Tibial nerve (tissue), 4 donors: Measurements from ENCODE around the gene INTS6L. TPM values are rescaled to one million over a fixed set of nuclear protein-coding genes. Genes with fewer than 3 reads are reported as not detected.
A peak's percentile ranks its signal among the peaks of the same experiment; 100 is the strongest.
"Not testable (repeated sequence)": the region's sequence is repeated elsewhere in the genome, so short reads cannot be mapped to it uniquely, and the experiment has no call there.

ENCODE experiments used
- DNase-seq, 2 donors: peaks; one replicate each; pipeline ENCODE4 v3.0.0-alpha.2; 2019; ENCODE audit warnings: low spot score in 2 of 2
- H3K27ac ChIP-seq, 4 donors: fragments of 200-600 bp; sonication (generic) in 3 of 4; one replicate each; pipeline ENCODE4 v1.5.1; 2017 to 2019; ENCODE audit warnings: mild to moderate bottlenecking in 1 of 4
- H3K27me3 ChIP-seq, 2 donors: fragments of 200-600 bp; sonication (generic) in 1 of 2; one replicate each; pipeline versions ENCODE4 v1.5.1 to v1.6.0; 2017 to 2019
- H3K36me3 ChIP-seq, 3 donors: fragments of 200-600 bp; sonication (generic); one replicate each; pipeline ENCODE4 v1.5.1; 2018 to 2019
- H3K4me1 ChIP-seq, 4 donors: fragments of 200-600 bp; sonication (generic) in 3 of 4; one replicate each; pipeline ENCODE4 v1.5.1; 2017 to 2019
- H3K4me3 ChIP-seq, 4 donors: fragments of 200-600 bp; sonication (generic) in 3 of 4; one replicate each; pipeline ENCODE4 v1.5.1; 2017 to 2019; ENCODE audit warnings: mild to moderate bottlenecking in 1 of 4, moderate library complexity in 1 of 4
- H3K9me3 ChIP-seq, 4 donors: fragments of 200-600 bp; sonication (generic) in 3 of 4; one replicate each; pipeline ENCODE4 v1.5.1; 2017 to 2019
- EP300 ChIP-seq, 2 donors: sonication (generic); formaldehyde crosslinking; IDR thresholded peaks; one replicate each; pipeline ENCODE4 v1.6.1; 2017; ENCODE audit warnings: antibody characterized with exemption in 2 of 2, mild to moderate bottlenecking in 1 of 2
- POLR2A ChIP-seq, 2 donors: fragments of 450-650 bp; IDR thresholded peaks; one replicate each; pipeline ENCODE4 v1.6.1; 2017; ENCODE audit warnings: antibody characterized with exemption in 2 of 2, mild to moderate bottlenecking in 2 of 2, moderate library complexity in 2 of 2
- WGBS, 2 donors: methylation state at CpG; one replicate each; pipeline ENCODE4 v1.1.5; 2018; 5-methylcytosine and 5-hydroxymethylcytosine counted together
- total RNA-seq, 4 donors: library from RNA; depleted of rRNA; stranded (reverse); fragments of >200 nt; gene quantifications; one replicate each; pipeline ENCODE4 v1.1.0, GENCODE V29; 2016
- TF ChIP-seq, protein P1 (sequence below), 5 experiments: fragments of 200-600 bp in 3 of 5; fragments of 450-650 bp in 2 of 5; sonication (generic) in 3 of 5; IDR thresholded peaks; one replicate each; pipeline ENCODE4 v1.5.1; 2016 to 2019; ENCODE audit warnings: antibody characterized with exemption in 5 of 5, mild to moderate bottlenecking in 3 of 5, moderate library complexity in 2 of 5

The INTS6L gene
- total RNA-seq, 4 donors from 2014 or later = 12.1 to 34.3 (median 13.9) TPM

DNA sequence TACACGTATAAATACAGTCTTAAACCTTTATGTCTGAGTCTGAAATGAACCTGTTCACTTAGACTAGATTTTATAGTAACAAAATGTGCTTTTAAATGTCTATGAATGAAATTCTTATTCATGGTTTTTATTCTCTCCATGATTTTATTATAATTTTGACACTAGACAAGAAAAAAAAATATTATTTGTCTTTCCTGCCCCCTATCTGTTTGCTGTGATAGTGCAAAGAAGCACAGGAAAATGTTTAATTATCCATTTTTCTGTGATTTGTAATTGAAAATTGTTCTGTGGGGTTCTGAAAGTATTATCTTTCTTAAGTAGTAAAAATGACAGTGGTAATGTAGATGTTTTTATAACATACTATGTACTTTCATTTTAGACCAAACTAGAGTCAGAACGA, 52.0 kb downstream of the INTS6L start:
- no peak for DNase-seq
- H3K4me1 ChIP-seq = no peaks in the 10 kb centered on the region
- peaks cover 0 to 10% (median 0%) of the 10 kb centered on the region in 3 donors for H3K36me3 ChIP-seq
- no peak overlapping the region for H3K4me3 ChIP-seq
- TF ChIP-seq, protein P1, sequence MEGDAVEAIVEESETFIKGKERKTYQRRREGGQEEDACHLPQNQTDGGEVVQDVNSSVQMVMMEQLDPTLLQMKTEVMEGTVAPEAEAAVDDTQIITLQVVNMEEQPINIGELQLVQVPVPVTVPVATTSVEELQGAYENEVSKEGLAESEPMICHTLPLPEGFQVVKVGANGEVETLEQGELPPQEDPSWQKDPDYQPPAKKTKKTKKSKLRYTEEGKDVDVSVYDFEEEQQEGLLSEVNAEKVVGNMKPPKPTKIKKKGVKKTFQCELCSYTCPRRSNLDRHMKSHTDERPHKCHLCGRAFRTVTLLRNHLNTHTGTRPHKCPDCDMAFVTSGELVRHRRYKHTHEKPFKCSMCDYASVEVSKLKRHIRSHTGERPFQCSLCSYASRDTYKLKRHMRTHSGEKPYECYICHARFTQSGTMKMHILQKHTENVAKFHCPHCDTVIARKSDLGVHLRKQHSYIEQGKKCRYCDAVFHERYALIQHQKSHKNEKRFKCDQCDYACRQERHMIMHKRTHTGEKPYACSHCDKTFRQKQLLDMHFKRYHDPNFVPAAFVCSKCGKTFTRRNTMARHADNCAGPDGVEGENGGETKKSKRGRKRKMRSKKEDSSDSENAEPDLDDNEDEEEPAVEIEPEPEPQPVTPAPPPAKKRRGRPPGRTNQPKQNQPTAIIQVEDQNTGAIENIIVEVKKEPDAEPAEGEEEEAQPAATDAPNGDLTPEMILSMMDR (IDR thresholded peaks at IDR 0.05) = peak in 3 of 5 experiments; percentile 21 to 32 (median 26)
- no peak for TF ChIP-seq POLR2A (IDR thresholded peaks at IDR 0.05)
- H3K9me3 ChIP-seq = no peaks in the 10 kb centered on the region
- 72 to 88% methylated on average over 2 of the region's 2 CpGs for WGBS, 2 donors
- no peaks in the 10 kb centered on the region for H3K27me3 ChIP-seq
- no peak overlapping the region for H3K27ac ChIP-seq

DNA sequence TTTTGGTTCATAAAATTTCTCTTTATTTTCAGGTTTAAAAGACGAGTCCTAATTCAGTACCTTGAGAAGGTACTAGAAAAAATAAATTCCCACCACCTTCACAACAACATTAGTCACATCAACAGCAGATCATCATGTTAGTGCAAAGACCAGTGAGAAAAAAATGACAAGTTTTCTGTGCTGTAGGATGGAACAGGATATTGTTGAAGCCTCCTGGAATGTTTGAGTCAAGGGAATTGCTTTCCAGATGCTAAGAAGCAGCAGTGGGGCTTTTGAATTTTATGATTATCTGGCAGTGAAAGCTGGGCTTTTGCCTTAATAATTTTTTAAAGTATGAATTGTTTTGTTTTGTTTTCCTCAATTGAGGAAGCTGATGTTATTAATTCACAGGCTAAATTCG, 61.0 kb downstream of the INTS6L start:
- Histone ChIP-seq H3K36me3 (peaks cover 0 to 20% (median 0%) of the 10 kb centered on the region in 3 donors), H3K27ac (no peak overlapping the region), H3K4me1 (no peaks in the 10 kb centered on the region), H3K4me3 (no peak overlapping the region), H3K27me3 (no peaks in the 10 kb centered on the region), H3K9me3 (no peaks in the 10 kb centered on the region)
- 39 to 51% methylated on average over 2 of the region's 2 CpGs for WGBS, 2 donors
- no peak for DNase-seq
- TF ChIP-seq EP300 (IDR thresholded peaks at IDR 0.05) (no peak), POLR2A (IDR thresholded peaks at IDR 0.05) (no peak)
- TF ChIP-seq, protein P1 (IDR thresholded peaks at IDR 0.05) = no peak

DNA sequence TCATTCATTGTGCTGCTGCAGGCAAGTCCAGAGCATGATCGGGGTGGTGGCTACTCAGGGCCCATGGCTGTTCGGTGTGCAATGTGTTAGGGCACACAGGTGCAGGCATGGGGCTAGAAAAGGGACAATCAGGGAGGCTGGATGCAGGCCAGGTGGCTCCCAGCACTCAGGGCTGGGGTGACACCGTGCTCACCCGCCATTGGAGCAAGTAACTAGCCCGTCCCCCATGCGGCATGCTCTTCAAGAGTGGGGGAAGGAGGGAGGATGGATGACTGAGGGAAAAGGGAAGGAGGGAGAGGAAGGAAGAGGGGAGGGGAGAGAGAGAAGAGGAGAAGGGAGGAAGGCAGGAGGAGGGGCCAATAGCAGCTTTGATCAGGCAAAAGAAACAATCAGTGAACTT, 64.7 kb downstream of the INTS6L start:
- no peaks in the 10 kb centered on the region for H3K9me3 ChIP-seq
- peaks cover 0 to 4% (median 0%) of the 10 kb centered on the region in 3 donors for H3K36me3 ChIP-seq
- no peaks in the 10 kb centered on the region for H3K27me3 ChIP-seq
- no peak overlapping the region for H3K27ac ChIP-seq
- TF ChIP-seq POLR2A (IDR thresholded peaks at IDR 0.05) (no peak), EP300 (IDR thresholded peaks at IDR 0.05) (no peak)
- TF ChIP-seq, protein P1 (IDR thresholded peaks at IDR 0.05) = no peak
- 81 to 83% methylated on average over 6 of the region's 6 CpGs for WGBS, 2 donors
- no peaks in the 10 kb centered on the region for H3K4me1 ChIP-seq
- H3K4me3 ChIP-seq = no peak overlapping the region
- DNase-seq = no peak

DNA sequence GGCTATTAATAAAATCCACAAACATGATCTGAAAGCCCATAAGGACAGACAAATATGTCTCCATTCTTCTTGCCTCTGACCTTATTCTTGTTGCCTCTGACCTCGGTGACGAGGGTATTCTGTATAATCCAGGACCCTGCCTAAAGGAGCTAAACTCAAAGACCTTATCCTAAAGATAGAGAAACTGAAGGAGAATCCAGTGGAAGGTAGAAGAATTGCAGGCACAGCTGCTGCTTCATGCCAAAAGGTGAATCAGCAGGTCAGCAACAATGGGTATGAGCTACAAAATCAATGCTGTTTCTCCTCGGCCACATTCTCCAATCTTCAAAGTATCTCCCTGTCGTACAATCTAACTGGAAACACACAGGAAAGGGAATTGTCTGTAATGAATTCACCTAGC, 71.4 kb downstream of the INTS6L start:
- Histone ChIP-seq H3K4me1 (no peaks in the 10 kb centered on the region), H3K27ac (no peak overlapping the region), H3K27me3 (no peaks in the 10 kb centered on the region), H3K4me3 (no peak overlapping the region), H3K9me3 (no peaks in the 10 kb centered on the region), H3K36me3 (no peaks in the 10 kb centered on the region)
- no peak for DNase-seq
- no peak for TF ChIP-seq EP300 (IDR thresholded peaks at IDR 0.05)
- WGBS, 2 donors = 68% methylated on average over 4 of the region's 4 CpGs

DNA sequence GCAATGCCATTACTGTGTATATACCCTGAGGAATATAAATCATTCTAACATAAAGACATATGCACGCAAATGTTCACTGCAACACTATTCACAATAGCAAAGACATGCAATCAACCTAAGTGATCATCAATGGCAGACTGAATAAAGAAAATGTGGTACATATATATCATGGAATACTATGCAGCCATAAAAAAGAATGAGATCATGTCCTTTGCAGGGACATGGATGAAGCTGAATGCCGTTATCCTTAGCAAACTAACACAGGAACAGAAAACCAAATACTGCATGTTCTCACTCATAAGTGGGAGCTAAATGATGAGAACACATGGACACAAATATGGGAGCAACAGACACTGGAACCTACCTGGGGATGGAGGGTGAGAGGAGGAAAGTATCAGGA, 73.6 kb downstream of the INTS6L start:
- not testable (repeated sequence) for H3K27me3 ChIP-seq, H3K36me3 ChIP-seq, H3K27ac ChIP-seq, H3K4me3 ChIP-seq, DNase-seq, H3K4me1 ChIP-seq, H3K9me3 ChIP-seq
- WGBS, 2 donors = 91 to 93% methylated on average over 2 of the region's 2 CpGs

DNA sequence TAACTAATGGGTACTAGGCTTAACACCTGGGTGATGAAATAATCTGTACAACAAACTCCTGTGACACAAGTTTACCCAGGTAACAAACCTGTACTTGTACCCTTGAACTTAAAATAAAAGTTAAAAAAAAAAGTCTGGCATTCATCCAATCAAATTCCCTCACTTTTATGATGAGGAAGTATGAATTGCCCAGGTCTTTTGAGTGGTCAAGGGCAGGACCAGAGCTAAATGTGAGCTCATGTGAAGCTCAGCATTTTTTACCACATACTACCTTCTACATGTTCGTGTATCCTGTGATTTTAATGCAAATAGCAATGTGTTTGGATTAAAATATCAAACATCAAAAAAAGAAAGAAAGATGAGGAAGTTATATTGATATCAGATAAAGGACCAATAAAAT, 74.0 kb downstream of the INTS6L start:
- H3K9me3 ChIP-seq, H3K4me1 ChIP-seq, H3K36me3 ChIP-seq, H3K4me3 ChIP-seq, H3K27ac ChIP-seq, H3K27me3 ChIP-seq, DNase-seq: not testable (repeated sequence)
- WGBS, 2 donors = 69 to 78% methylated on average over 1 of the region's 1 CpG

DNA sequence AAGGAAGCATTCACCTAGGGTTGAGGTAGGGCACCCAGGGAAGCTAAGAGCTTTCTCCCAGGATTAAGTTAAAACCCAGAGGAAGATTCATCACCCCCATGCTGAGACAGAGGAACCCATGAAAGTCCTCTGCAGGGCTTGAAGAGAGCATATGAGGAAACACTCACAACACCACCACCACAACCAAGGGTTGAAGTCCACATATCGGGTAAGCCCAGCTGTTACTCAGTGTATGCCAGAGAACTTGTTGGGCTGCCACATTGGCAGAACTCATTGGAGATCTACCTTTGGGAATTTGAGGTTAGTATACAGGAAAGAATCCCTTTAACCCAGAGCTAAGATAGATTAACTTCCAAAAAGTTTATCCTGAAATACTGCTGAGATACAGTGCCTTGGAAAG, 75.1 kb downstream of the INTS6L start:
- 75% methylated on average over 1 of the region's 1 CpG; no CpG with 5 or more reads in 1 of the 2 donors for WGBS, 2 donors
- Histone ChIP-seq H3K27ac (no peak overlapping the region), H3K27me3 (no peaks in the 10 kb centered on the region), H3K4me3 (no peak overlapping the region), H3K4me1 (no peaks in the 10 kb centered on the region), H3K36me3 (no peaks in the 10 kb centered on the region), H3K9me3 (no peaks in the 10 kb centered on the region)
- DNase-seq = no peak
- TF ChIP-seq POLR2A (IDR thresholded peaks at IDR 0.05) = no peak
- TF ChIP-seq, protein P1 (IDR thresholded peaks at IDR 0.05) = no peak
- TF ChIP-seq EP300 (IDR thresholded peaks at IDR 0.05) = no peak
